ENCODE measurements around the gene CLEC10A.

- TF ChIP-seq POLR2A (IDR thresholded peaks at IDR 0.05; ENCODE audit: low read depth, low read length): no peak
- TF ChIP-seq POLR2AphosphoS5 (IDR thresholded peaks at IDR 0.05; ENCODE audit: low read depth, low read length): no peak
- no peak for TF ChIP-seq TAF1 (IDR thresholded peaks at IDR 0.05; ENCODE audit: borderline replicate concordance, low read depth, low read length)
These were observed 11.8 kb downstream of the CLEC10A start for GRCh38 chr17:7068268-7068667.
